K562 (cell line): ENCODE data around the gene POMC. TPM values are rescaled to one million over a fixed set of nuclear protein-coding genes. Genes with fewer than 3 reads are reported as not detected.
A peak's percentile ranks its signal among the peaks of the same experiment; 100 is the strongest.

Experiments used
- ATAC-seq: fragments of 200-7000 bp; cut with Tn5 transposase; 3 replicates; pipeline ENCODE4 v1.9.1; 2020; ENCODE audit warnings: moderate library complexity
- BruUV-seq: library from RNA; stranded (reverse); fragments of 400-500 nt; replicated peaks from 2 replicates; lab custom pipeline; 2021; lab: Mats Ljungman, UMichigan
- CTCF ChIA-PET: fragments of 300-600 bp; formaldehyde crosslinking; extraction: SDS; loops from one replicate; lab custom pipeline; 2021; ENCODE audit warnings: low intra/inter-chr PET ratio; lab: Yijun Ruan, JAX
- POLR2A ChIA-PET: fragments of 300-600, 350-650 bp; sonication (Branson Sonifier 250); formaldehyde crosslinking; extraction: SDS; loops from one replicate; lab custom pipeline; 2021; ENCODE audit warnings: antibody characterized with exemption, inconsistent platforms; lab: Yijun Ruan, JAX
- DNase-seq, 4 experiments: peaks; one replicate each; pipeline versions ENCODE4 v3.0.0 to v3.0.0-alpha.2; 2011 to 2018; ENCODE audit warnings: low spot score in 3 of 4, mixed read lengths in 3 of 4; ENCODE audit errors: extremely low read depth in 1 of 4
- FAIRE-seq: peaks from 2 replicates; lab custom pipeline; 2011; peaks lifted over from hg19 to GRCh38; lab: Jason Lieb, UNC
- H2AFZ ChIP-seq: 2 replicates; pipeline ENCODE4 v1.6.0; 2011; ENCODE audit warnings: low read depth, low read length, control low read depth, inconsistent platforms
- H3K27ac ChIP-seq: fragments of 200-600 bp; 3 replicates; pipeline ENCODE4 v1.8.0; 2011; ENCODE audit warnings: low read depth, mild to moderate bottlenecking, control low read depth, inconsistent platforms, low read length, moderate library complexity, mixed read lengths; ENCODE audit errors: extremely low read depth
- H3K27me3 ChIP-seq, 2 experiments: fragments of 300-600 bp in 1 of 2; 2 replicates in 1 of 2; 3 replicates in 1 of 2; pipeline versions ENCODE4 v1.6.0 to v1.8.0; 2011; ENCODE audit warnings: inconsistent platforms in 2 of 2, low read length in 2 of 2, mild to moderate bottlenecking in 1 of 2, mixed read lengths in 1 of 2, moderate library complexity in 1 of 2; ENCODE audit not compliant: control insufficient read depth in 2 of 2, insufficient read depth in 2 of 2
- H3K36me3 ChIP-seq: fragments of 300-600 bp; 3 replicates; pipeline ENCODE4 v1.8.0; 2011; ENCODE audit warnings: mild to moderate bottlenecking, low read length, inconsistent platforms; ENCODE audit not compliant: control insufficient read depth, insufficient read depth
- H3K4me1 ChIP-seq, 2 experiments: fragments of 200-600 bp in 1 of 2; replicated peaks in 1 of 2; 2 replicates in 1 of 2; 3 replicates in 1 of 2; pipeline versions ENCODE4 v1.5.1 to v1.8.0; 2011; ENCODE audit warnings: inconsistent platforms in 2 of 2, low read length in 2 of 2, mild to moderate bottlenecking in 1 of 2, mixed read lengths in 1 of 2, moderate library complexity in 1 of 2; ENCODE audit not compliant: control insufficient read depth in 2 of 2, insufficient read depth in 2 of 2
- H3K4me2 ChIP-seq: 2 replicates; pipeline ENCODE4 v1.6.1; 2011; ENCODE audit warnings: low read length, control low read depth, inconsistent platforms, mixed read lengths; ENCODE audit not compliant: insufficient read depth
- H3K4me3 ChIP-seq: fragments of 200-600 bp; sonication (generic), shearing (Covaris generic); 2 replicates; pipeline ENCODE4 v1.5.1; 2016; ENCODE audit warnings: control low read depth, inconsistent platforms
- H3K79me2 ChIP-seq: fragments of 200-600 bp; 3 replicates; pipeline ENCODE4 v1.8.0; 2011; ENCODE audit warnings: low read length, inconsistent platforms; ENCODE audit not compliant: control insufficient read depth, insufficient read depth
- H3K9ac ChIP-seq, 2 experiments: 2 replicates each; pipeline versions ENCODE4 v1.6.0 to v1.6.1; 2011; ENCODE audit warnings: low read depth in 2 of 2, low read length in 2 of 2, control low read depth in 1 of 2, inconsistent platforms in 1 of 2, mild to moderate bottlenecking in 1 of 2, mixed read lengths in 1 of 2; ENCODE audit not compliant: insufficient read depth in 1 of 2
- H3K9me1 ChIP-seq: one replicate; pipeline ENCODE4 v1.6.0; 2011; ENCODE audit warnings: inconsistent platforms, mild to moderate bottlenecking, low read length, moderate library complexity; ENCODE audit not compliant: control insufficient read depth, insufficient read depth
- H3K9me3 ChIP-seq: replicated peaks from 2 replicates; pipeline ENCODE4 v1.5.1; 2011; ENCODE audit warnings: low read depth, low read length, inconsistent platforms; ENCODE audit not compliant: control insufficient read depth, insufficient read depth
- H4K20me1 ChIP-seq: replicated peaks from 2 replicates; pipeline ENCODE4 v1.6.1; 2011; ENCODE audit warnings: low read length, inconsistent platforms, mixed read lengths; ENCODE audit not compliant: control insufficient read depth, insufficient read depth
- CBFA2T3 ChIP-seq: fragments of 450-650 bp; IDR thresholded peaks from 2 replicates; pipeline ENCODE4 v1.6.1; 2017
- MCM5 ChIP-seq: fragments of 450-650 bp; IDR thresholded peaks from 2 replicates; pipeline ENCODE4 v1.6.1; 2016; ENCODE audit warnings: low read depth
- TCF3 ChIP-seq: sonication (generic); formaldehyde crosslinking; IDR thresholded peaks from 2 replicates; pipeline ENCODE4 v1.4.0; 2020; ENCODE audit warnings: mild to moderate bottlenecking, missing genetic modification reagents
- ZKSCAN3 ChIP-seq: fragments of 250-450 bp; sonication (Bioruptor Pico); IDR thresholded peaks from 2 replicates; pipeline ENCODE4 v1.4.0; 2020
- WGBS: fragments of 100-300 bp; shearing (Covaris generic); methylation state at CpG from one replicate; pipeline ENCODE4 v1.1.6; 2016; ENCODE audit warnings: low coverage, mixed read lengths; ENCODE audit not compliant: insufficient coverage; ENCODE audit errors: missing lambda C conversion rate; 5-methylcytosine and 5-hydroxymethylcytosine counted together
- in situ Hi-C: fragments of 300-500 bp; cut with MboI; formaldehyde crosslinking; loops from 4 replicates; pipeline ENCODE4 v1.15.0; 2018; ENCODE audit warnings: inconsistent platforms, mixed read lengths
- intact Hi-C: fragments of 100-400 bp; cut with micrococcal nuclease; formaldehyde crosslinking; loops from 2 replicates; pipeline ENCODE4 v1.14.2; 2022
- polyA plus RNA-seq, 8 experiments: library from polyadenylated mRNA; depleted of rRNA in 4 of 8; stranded (reverse) in 5 of 8; unstranded in 3 of 8; fragments of >200 nt; fragmentation: Nextera tagmentation in 2 of 8; fragmentation: Illumina TruSeq in 1 of 8; extraction: Ambion mirVana in 2 of 8; extraction: Trizol in 1 of 8; gene quantifications; 2 replicates each; pipeline versions ENCODE4 v1.2.1 to v1.2.3, GENCODE V29; 2011 to 2014; ENCODE audit warnings: inconsistent platforms in 1 of 8, missing spikeins in 1 of 8
- total RNA-seq, 7 experiments: library from RNA; depleted of rRNA in 6 of 7; stranded (reverse); fragments of >200 nt in 6 of 7; fragmentation: Illumina TruSeq in 2 of 7; extraction: Trizol in 2 of 7; gene quantifications; 2 replicates each; pipeline versions ENCODE4 v1.2.1 to v1.2.3, GENCODE V29; 2011 to 2021; ENCODE audit warnings: low replicate concordance in 1 of 7
- TF ChIP-seq, protein P1 (sequence below), 2 experiments: IDR thresholded peaks; 2 replicates each; pipeline ENCODE4 v1.6.1; 2011; ENCODE audit warnings: borderline replicate concordance in 1 of 2, control low read depth in 1 of 2, low read depth in 1 of 2, low read length in 1 of 2, mild to moderate bottlenecking in 1 of 2, mixed read lengths in 1 of 2, moderate library complexity in 1 of 2; ENCODE audit not compliant: insufficient read depth in 1 of 2, insufficient read length in 1 of 2, poor library complexity in 1 of 2, severe bottlenecking in 1 of 2; ENCODE audit errors: extremely low read depth in 1 of 2

POMC gene
- total and polyA plus RNA-seq, 9 of the 15 experiments (the other 6 are each of a cell fraction or from before 2014, with no cell fraction given): not detected

DNA sequence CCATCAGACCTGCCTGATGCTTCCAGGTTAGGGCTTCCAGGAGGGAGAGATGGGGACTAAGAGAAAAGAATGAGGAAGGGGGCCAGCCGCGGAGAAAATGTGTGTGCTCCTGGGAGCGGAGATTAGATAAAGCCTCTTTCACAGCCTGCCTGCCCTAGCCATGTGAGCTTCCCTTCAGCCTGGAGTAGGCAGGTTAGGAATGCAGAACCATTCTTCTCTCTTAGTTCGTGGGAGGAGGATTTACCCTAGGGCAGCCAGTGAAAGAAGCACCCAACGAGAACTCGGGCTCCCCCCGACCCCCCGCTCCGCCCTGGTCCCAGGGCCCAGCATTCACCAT is 36.1 kb downstream of the POMC start:
- intact Hi-C loops: no loop called here

DNA sequence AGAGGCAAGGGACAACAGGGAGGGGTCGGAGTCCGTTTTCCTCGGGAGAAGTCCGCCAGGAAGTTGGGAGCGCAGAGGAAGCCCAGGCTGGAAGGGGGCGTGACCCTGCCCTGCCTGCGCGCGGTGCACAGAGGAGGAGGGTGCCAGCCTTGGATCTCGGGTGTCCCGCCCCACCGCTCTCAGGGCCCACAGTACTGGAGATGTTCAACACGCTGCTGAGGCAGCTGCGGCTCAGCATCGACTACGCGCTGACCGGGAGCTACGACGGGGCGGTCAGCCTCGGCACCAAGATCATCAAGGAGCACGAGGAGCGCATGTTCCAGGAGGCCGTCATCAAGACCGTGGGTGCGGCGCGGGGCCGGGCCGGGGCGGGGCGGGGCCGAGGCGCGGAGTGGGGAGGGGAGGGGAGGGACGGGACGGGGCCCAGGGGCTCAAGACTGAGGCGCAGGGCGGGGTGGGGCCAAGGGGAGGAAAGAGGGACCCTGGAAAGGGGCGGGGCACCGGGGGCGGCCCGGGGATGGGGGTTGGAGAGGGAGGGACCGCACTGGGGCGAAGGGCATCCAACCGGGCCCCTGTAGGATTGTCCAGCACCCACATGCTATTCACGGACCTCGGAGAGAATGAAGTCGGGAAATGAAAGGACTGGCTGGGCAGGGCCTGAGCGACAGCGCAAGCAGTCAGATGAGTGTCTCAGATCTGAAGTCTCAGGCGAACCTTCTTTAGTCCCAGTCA is 36.6 kb downstream of the POMC start:
- Histone ChIP-seq H3K9me3 (no peaks in the 10 kb centered on the region), H2AFZ (no peak overlapping the region), H3K36me3 (no peaks in the 10 kb centered on the region), H3K9ac (no peak overlapping the region; a peak in 1 of 4 replicates), H3K4me1 (peaks cover 2 to 12% of the 10 kb centered on the region in 2 experiments; a peak in 4 of 5 replicates), H3K9me1 (no peaks in the 10 kb centered on the region), H3K79me2 (no peaks in the 10 kb centered on the region), H3K4me2 (no peak overlapping the region), H3K27ac (no peak overlapping the region), H4K20me1 (peaks cover 7% of the 10 kb centered on the region; the same call in 1 of the 2 replicates), H3K27me3 (peaks cover 48 to 78% of the 10 kb centered on the region in 2 experiments; a peak in 4 of 5 replicates), H3K4me3 (no peak overlapping the region)
- FAIRE-seq: peak; percentile 42
- peak in 2 of 4 experiments; percentile 52 to 57 for DNase-seq
- in situ Hi-C loops (loop anchor here (5.0 kb wide), 1 partner anchor 154 kb away; no protein-coding TSS in a partner anchor), intact Hi-C loops (no loop called here)
- CTCF ChIA-PET: interaction anchor here (5.0 kb wide), 1 partner anchor 156 kb away, joined by 33 read pairs; no protein-coding TSS in a partner anchor
- whole genome bisulfite sequencing: 39% methylated on average over 21 of the region's 53 CpGs
- BruUV-seq: no TSS peak
- ATAC-seq: peak; percentile 9; the same call in 1 of the 3 replicates
- POLR2A ChIA-PET: no interaction called here
- no peak for TF ChIP-seq ZKSCAN3
- TF ChIP-seq, protein P1, sequence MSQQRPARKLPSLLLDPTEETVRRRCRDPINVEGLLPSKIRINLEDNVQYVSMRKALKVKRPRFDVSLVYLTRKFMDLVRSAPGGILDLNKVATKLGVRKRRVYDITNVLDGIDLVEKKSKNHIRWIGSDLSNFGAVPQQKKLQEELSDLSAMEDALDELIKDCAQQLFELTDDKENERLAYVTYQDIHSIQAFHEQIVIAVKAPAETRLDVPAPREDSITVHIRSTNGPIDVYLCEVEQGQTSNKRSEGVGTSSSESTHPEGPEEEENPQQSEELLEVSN (IDR thresholded peaks at IDR 0.05; ENCODE audit: borderline replicate concordance in 1 of 2, extremely low read depth in 1 of 2, insufficient read depth in 1 of 2, insufficient read length in 1 of 2, low read depth in 1 of 2, low read length in 1 of 2, poor library complexity in 1 of 2, severe bottlenecking in 1 of 2): peak in 1 of 2 experiments; percentile 38
- TF ChIP-seq, all 486 proteins: peak for 1

More for the DNA sequence above, 36.1 kb downstream of the POMC start:
- no peak overlapping the region for H3K4me2 ChIP-seq
- TF ChIP-seq CBFA2T3 (peak; percentile 19; the same call in 1 of the 2 replicates), MCM5 (no peak), TCF3 (CRISPR knock-in tag) (0 out of 2 replicates have a peak, but pooled peaks have one; percentile 22)
- H3K36me3 ChIP-seq: no peaks in the 10 kb centered on the region
- no peak overlapping the region for H3K27ac ChIP-seq
- H3K27me3 ChIP-seq: peaks cover 48 to 83% of the 10 kb centered on the region in 2 experiments; a peak in 4 of 5 replicates
- ATAC-seq: peak; percentile 23; the same call in 2 of the 3 replicates
- H3K79me2 ChIP-seq: no peaks in the 10 kb centered on the region
- peak in 1 of 4 experiments; percentile 29 for DNase-seq
- FAIRE-seq: peak; percentile 51
- H4K20me1 ChIP-seq: peaks cover 7% of the 10 kb centered on the region; the same call in 1 of the 2 replicates
- WGBS: 0% methylated on average over 3 of the region's 9 CpGs
- no peak overlapping the region for H2AFZ ChIP-seq
- BruUV-seq: no TSS peak
- H3K4me3 ChIP-seq: no peak overlapping the region
- no peaks in the 10 kb centered on the region for H3K9me3 ChIP-seq
- H3K9me1 ChIP-seq: no peaks in the 10 kb centered on the region
- no peak overlapping the region; a peak in 1 of 4 replicates for H3K9ac ChIP-seq
- ChIA-PET POLR2A (no interaction called here), CTCF (no interaction called here)
- in situ Hi-C loops: loop anchor here (5.0 kb wide), 1 partner anchor 155 kb away; no protein-coding TSS in a partner anchor
- H3K4me1 ChIP-seq: peaks cover 2 to 12% of the 10 kb centered on the region in 2 experiments; a peak in 4 of 5 replicates
